MCF 10A (cell line): ENCODE results near the gene ASCC1. TPM values are rescaled to one million over a fixed set of nuclear protein-coding genes. Genes with fewer than 3 reads are reported as not detected.

Source experiments
- BruUV-seq: library from RNA; stranded (reverse); fragments of 400-500 nt; replicated peaks from 2 replicates; lab custom pipeline; 2021; lab: Mats Ljungman, UMichigan
- CTCF ChIA-PET: fragments of 300-600 bp; sonication (Branson Sonifier 250); formaldehyde crosslinking; extraction: SDS; loops from one replicate; lab custom pipeline; 2021; ENCODE audit warnings: antibody characterized with exemption, inconsistent platforms; lab: Yijun Ruan, JAX
- POLR2A ChIA-PET: fragments of 300-600, 350-650 bp; sonication (Branson Sonifier 250); formaldehyde crosslinking; extraction: SDS; loops from one replicate; lab custom pipeline; 2020; ENCODE audit warnings: antibody characterized with exemption, inconsistent platforms; lab: Yijun Ruan, JAX
- DNase-seq: peaks from one replicate; pipeline ENCODE4 v3.0.0-alpha.2; 2018; ENCODE audit not compliant: unreplicated experiment
- H3K27ac Mint-ChIP-seq: one replicate; pipeline ENCODE4 v1.8.0; 2022; ENCODE audit warnings: mild to moderate bottlenecking, low read depth, mixed read lengths; ENCODE audit not compliant: unreplicated experiment
- H3K27me3 Mint-ChIP-seq: one replicate; pipeline ENCODE4 v1.8.0; 2022; ENCODE audit warnings: mixed read lengths; ENCODE audit not compliant: insufficient read depth, unreplicated experiment
- H3K36me3 Mint-ChIP-seq: one replicate; pipeline ENCODE4 v1.8.0; 2022; ENCODE audit warnings: mild to moderate bottlenecking, moderate library complexity, mixed read lengths; ENCODE audit not compliant: insufficient read depth, unreplicated experiment
- H3K4me1 Mint-ChIP-seq: one replicate; pipeline ENCODE4 v1.8.0; 2022; ENCODE audit warnings: mixed read lengths; ENCODE audit not compliant: insufficient read depth, unreplicated experiment
- H3K4me3 Mint-ChIP-seq: one replicate; pipeline ENCODE4 v1.8.0; 2022; ENCODE audit warnings: mild to moderate bottlenecking, moderate library complexity, mixed read lengths; ENCODE audit not compliant: unreplicated experiment
- H3K9me3 Mint-ChIP-seq: one replicate; pipeline ENCODE4 v1.8.0; 2022; ENCODE audit warnings: mixed read lengths; ENCODE audit not compliant: unreplicated experiment
- CTCF ChIP-seq: fragments of 200-600 bp; IDR thresholded peaks from one replicate; pipeline ENCODE4 v1.8.0; 2022; ENCODE audit warnings: antibody characterized with exemption, mild to moderate bottlenecking; ENCODE audit not compliant: unreplicated experiment
- intact Hi-C: fragments of 100-400 bp; cut with micrococcal nuclease; formaldehyde crosslinking; loops from 2 replicates; pipeline ENCODE4 v1.14.1; 2022
- total RNA-seq: library from RNA; stranded (reverse); gene quantifications from 2 replicates; pipeline ENCODE4 v1.2.3, GENCODE V29; 2022

Gene ASCC1
- total RNA-seq, 1 experiment from 2014 or later, result 26.3 TPM

GRCh38 chr10:72243822-72244437, 27.9 kb upstream of the ASCC1 start:
- no peaks in the 10 kb centered on the region for H3K27me3 Mint-ChIP-seq
- peaks cover 8% of the 10 kb centered on the region for H3K36me3 Mint-ChIP-seq
- peaks cover 70% of the 10 kb centered on the region for H3K4me1 Mint-ChIP-seq
- intact Hi-C loops, result loop anchor here (1.0 to 2.0 kb wide), 3 partner anchors 29 to 84 kb away; partner anchors contain the start of gene DDIT4
- POLR2A ChIA-PET, result interaction anchor here (0.8 to 27.1 kb wide), 21 partner anchors 9 to 351 kb away, joined by 3 to 902 read pairs (median 5); partner anchors contain the start of gene DDIT4
- CTCF ChIA-PET, result interaction anchor here (0.9 to 1.5 kb wide), 2 partner anchors 31 to 474 kb away, joined by 3 to 5 read pairs; no protein-coding TSS in a partner anchor
- H3K27ac Mint-ChIP-seq, result peak overlapping the region; percentile 88
- BruUV-seq, result no TSS peak
- TF ChIP-seq CTCF, result peak; percentile 42
- DNase-seq, result peak; percentile 97
- H3K9me3 Mint-ChIP-seq, result no peaks in the 10 kb centered on the region
- H3K4me3 Mint-ChIP-seq, result peak overlapping the region; percentile 40

DNA sequence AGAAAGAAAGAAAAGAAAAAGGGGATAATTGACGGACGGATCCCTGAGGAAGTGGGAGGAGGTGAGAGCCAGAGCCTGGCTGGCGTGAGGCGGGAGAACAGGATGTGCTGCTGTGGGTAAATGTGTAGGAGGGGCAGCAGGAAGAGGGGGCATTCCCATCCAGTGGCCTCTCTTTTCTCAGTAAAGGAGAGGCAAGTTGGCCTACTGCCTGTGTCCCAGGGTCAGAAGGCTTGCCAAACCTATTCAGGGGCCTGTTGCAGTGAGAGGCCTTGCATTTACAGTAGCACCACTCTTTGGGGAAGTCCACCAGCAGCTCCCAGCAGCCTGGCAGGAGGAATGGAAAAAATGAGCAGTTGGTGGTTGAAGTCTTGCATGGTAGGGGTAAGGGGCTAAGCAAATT, 26.6 kb upstream of the ASCC1 start:
- Mint-ChIP-seq H3K27me3 (no peaks in the 10 kb centered on the region), H3K4me1 (peaks cover 58% of the 10 kb centered on the region), H3K9me3 (no peaks in the 10 kb centered on the region), H3K36me3 (peaks cover 6% of the 10 kb centered on the region), H3K4me3 (peak overlapping the region; percentile 42), H3K27ac (peak overlapping the region; percentile 88)
- peak; percentile 94 for DNase-seq
- ChIA-PET POLR2A (interaction anchor here (0.6 to 27.1 kb wide), 12 partner anchors 11 to 111 kb away, joined by 3 to 902 read pairs (median 8); partner anchors contain the start of genes ANAPC16, ASCC1 and DDIT4), CTCF (interaction anchor here (0.7 to 1.9 kb wide), 3 partner anchors 78 to 194 kb away, joined by 3 to 7 read pairs (median 4); no protein-coding TSS in a partner anchor)
- BruUV-seq, result no TSS peak
- no peak for TF ChIP-seq CTCF
- intact Hi-C loops, result no loop called here

- DNase-seq, result no peak
- POLR2A ChIA-PET, result interaction anchor here (0.7 to 27.1 kb wide), 6 partner anchors 13 to 272 kb away, joined by 3 to 902 read pairs (median 8); partner anchors contain the start of genes ANAPC16, ASCC1 and DDIT4
- H3K27ac Mint-ChIP-seq, result peak overlapping the region; percentile 88
- H3K4me1 Mint-ChIP-seq, result peaks cover 58% of the 10 kb centered on the region
- H3K4me3 Mint-ChIP-seq, result no peak overlapping the region
- no peaks in the 10 kb centered on the region for H3K9me3 Mint-ChIP-seq
- TF ChIP-seq CTCF, result no peak
- no TSS peak for BruUV-seq
- CTCF ChIA-PET, result interaction anchor here (0.7 to 1.9 kb wide), 4 partner anchors 19 to 193 kb away, joined by 3 to 7 read pairs (median 4); no protein-coding TSS in a partner anchor
- peaks cover 9% of the 10 kb centered on the region for H3K36me3 Mint-ChIP-seq
- intact Hi-C loops, result no loop called here
- H3K27me3 Mint-ChIP-seq, result no peaks in the 10 kb centered on the region
Observed at GRCh38 chr10:72241691-72242252, 25.7 kb upstream of the ASCC1 start.

DNA sequence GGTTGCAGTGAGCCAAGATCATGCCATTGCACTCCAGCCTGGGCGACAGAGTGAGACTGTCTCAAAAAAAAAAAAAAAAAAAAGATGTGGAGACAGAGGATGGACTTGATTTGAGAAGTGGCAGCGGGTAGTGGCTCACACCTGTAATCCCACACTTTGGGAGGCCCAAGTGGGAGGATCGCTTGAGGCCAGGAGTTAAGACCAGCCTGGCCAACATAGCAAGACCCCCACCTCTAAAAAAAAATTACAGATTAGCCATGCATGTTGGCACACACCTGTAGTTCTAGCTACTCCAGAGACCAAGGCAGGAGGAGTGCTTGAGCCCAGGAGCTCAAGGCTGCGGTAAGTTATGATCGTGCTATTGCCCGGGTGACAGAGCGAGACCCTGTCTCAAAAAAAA, 24.3 kb upstream of the ASCC1 start:
- peak overlapping the region; percentile 24 for H3K27ac Mint-ChIP-seq
- BruUV-seq, result no TSS peak
- TF ChIP-seq CTCF, result no peak
- POLR2A ChIA-PET, result interaction anchor here (1.2 to 27.1 kb wide), 7 partner anchors 11 to 80 kb away, joined by 3 to 902 read pairs (median 8); partner anchors contain the start of genes ANAPC16, ASCC1 and DDIT4
- H3K4me1 Mint-ChIP-seq, result peaks cover 45% of the 10 kb centered on the region
- H3K9me3 Mint-ChIP-seq, result no peaks in the 10 kb centered on the region
- H3K27me3 Mint-ChIP-seq, result no peaks in the 10 kb centered on the region
- CTCF ChIA-PET, result interaction anchor here (0.6 to 1.2 kb wide), 3 partner anchors 10 to 344 kb away, joined by 3 to 4 read pairs (median 3); no protein-coding TSS in a partner anchor
- DNase-seq, result no peak
- intact Hi-C loops, result no loop called here
- no peak overlapping the region for H3K4me3 Mint-ChIP-seq
- H3K36me3 Mint-ChIP-seq, result peaks cover 23% of the 10 kb centered on the region
